Liver (tissue), 9 donors: Measurements from ENCODE around the gene KIZ. TPM values are rescaled to one million over a fixed set of nuclear protein-coding genes. Genes with fewer than 3 reads are reported as not detected.

Experiments
- DNase-seq: peaks from one replicate; pipeline ENCODE4 v3.0.0-alpha.2; 2017; ENCODE audit warnings: low spot score
- H3K27ac ChIP-seq, 2 donors: one replicate each; pipeline ENCODE4 v1.7.0; 2013; ENCODE audit warnings: inconsistent platforms in 2 of 2, low read length in 2 of 2, control low read depth in 1 of 2, low read depth in 1 of 2, mild to moderate bottlenecking in 1 of 2
- H3K27me3 ChIP-seq, 4 donors: one replicate each; pipeline versions ENCODE4 v1.6.1 to v1.7.0; 2013; ENCODE audit warnings: low read length in 3 of 4, inconsistent platforms in 1 of 4, mild to moderate bottlenecking in 1 of 4, moderate library complexity in 1 of 4; ENCODE audit not compliant: control insufficient read depth in 4 of 4, insufficient read depth in 4 of 4
- H3K36me3 ChIP-seq, 4 donors: one replicate each; pipeline versions ENCODE4 v1.6.1 to v1.7.0; 2013; ENCODE audit warnings: low read length in 3 of 4, mild to moderate bottlenecking in 3 of 4, low read depth in 1 of 4, moderate library complexity in 1 of 4; ENCODE audit not compliant: control insufficient read depth in 4 of 4, insufficient read depth in 3 of 4
- H3K4me1 ChIP-seq, 4 donors: one replicate each; pipeline versions ENCODE4 v1.6.1 to v1.7.0; 2013; ENCODE audit warnings: low read length in 3 of 4, mild to moderate bottlenecking in 3 of 4, moderate library complexity in 1 of 4; ENCODE audit not compliant: control insufficient read depth in 4 of 4, insufficient read depth in 4 of 4
- H3K4me3 ChIP-seq, 3 donors: one replicate each; pipeline versions ENCODE4 v1.6.1 to v1.7.0; 2013; ENCODE audit warnings: low read length in 3 of 3, control low read depth in 1 of 3, low read depth in 1 of 3, mild to moderate bottlenecking in 1 of 3
- H3K9ac ChIP-seq, 2 donors: one replicate each; pipeline ENCODE4 v1.7.0; 2013; ENCODE audit warnings: low read length in 2 of 2, mild to moderate bottlenecking in 2 of 2, moderate library complexity in 2 of 2, control low read depth in 1 of 2, low read depth in 1 of 2
- H3K9me3 ChIP-seq, 4 donors: one replicate each; pipeline versions ENCODE4 v1.6.1 to v1.7.0; 2013; ENCODE audit warnings: low read length in 3 of 4; ENCODE audit not compliant: control insufficient read depth in 4 of 4
- EGR1 ChIP-seq, 2 donors: IDR thresholded peaks; 2 replicates each; pipeline ENCODE4 v1.6.1; 2016 to 2018; ENCODE audit warnings: antibody characterized with exemption in 2 of 2, low read depth in 2 of 2
- FOXA1 ChIP-seq: IDR thresholded peaks from 2 replicates; pipeline ENCODE4 v1.6.1; 2016; ENCODE audit warnings: antibody characterized with exemption
- FOXA2 ChIP-seq: IDR thresholded peaks from 2 replicates; pipeline ENCODE4 v1.6.1; 2016; ENCODE audit warnings: antibody characterized with exemption
- GABPA ChIP-seq, 2 donors: IDR thresholded peaks in 1 of 2; conservative IDR thresholded peaks in 1 of 2; 2 replicates each; pipeline ENCODE4 v1.6.1; 2016; ENCODE audit warnings: antibody characterized with exemption in 2 of 2, mild to moderate bottlenecking in 1 of 2, moderate library complexity in 1 of 2
- HNF4A ChIP-seq, 2 donors: conservative IDR thresholded peaks; 2 replicates each; pipeline ENCODE4 v1.6.1; 2016; ENCODE audit warnings: antibody characterized with exemption in 2 of 2, mild to moderate bottlenecking in 2 of 2
- HNF4G ChIP-seq: IDR thresholded peaks from 2 replicates; pipeline ENCODE4 v1.6.1; 2016; ENCODE audit warnings: antibody characterized with exemption
- JUND ChIP-seq, 2 donors: IDR thresholded peaks; 2 replicates each; pipeline ENCODE4 v1.6.1; 2016; ENCODE audit warnings: antibody characterized with exemption in 2 of 2
- MAX ChIP-seq: IDR thresholded peaks from 2 replicates; pipeline ENCODE4 v1.6.1; 2016; ENCODE audit warnings: antibody characterized with exemption
- NR2F2 ChIP-seq: IDR thresholded peaks from 2 replicates; pipeline ENCODE4 v1.6.1; 2016; ENCODE audit warnings: antibody characterized with exemption
- RAD21 ChIP-seq, 2 donors: IDR thresholded peaks; 2 replicates each; pipeline ENCODE4 v1.6.1; 2016; ENCODE audit warnings: antibody characterized with exemption in 2 of 2, mild to moderate bottlenecking in 2 of 2
- REST ChIP-seq: IDR thresholded peaks from 2 replicates; pipeline ENCODE4 v1.6.1; 2016; ENCODE audit warnings: antibody characterized with exemption, mild to moderate bottlenecking
- RXRA ChIP-seq, 2 donors: IDR thresholded peaks; 2 replicates each; pipeline ENCODE4 v1.6.1; 2017 to 2018; ENCODE audit warnings: antibody characterized with exemption in 2 of 2, mild to moderate bottlenecking in 1 of 2
- TAF1 ChIP-seq: conservative IDR thresholded peaks from 2 replicates; pipeline ENCODE4 v1.6.1; 2016; ENCODE audit warnings: antibody characterized with exemption, mild to moderate bottlenecking
- YY1 ChIP-seq: IDR thresholded peaks from 2 replicates; pipeline ENCODE4 v1.6.1; 2016; ENCODE audit warnings: antibody characterized with exemption, mild to moderate bottlenecking
- ZBTB33 ChIP-seq: IDR thresholded peaks from 2 replicates; pipeline ENCODE4 v1.6.1; 2016; ENCODE audit warnings: antibody characterized with exemption
- WGBS: extraction: QIAGEN DNeasy Blood & Tissue Kit; methylation state at CpG from one replicate; pipeline ENCODE4 v1.1.7; 2013; 5-methylcytosine and 5-hydroxymethylcytosine counted together
- polyA plus RNA-seq, 2 donors: library from polyadenylated mRNA; stranded (reverse) in 1 of 2; unstranded in 1 of 2; fragments of 200-250 nt in 1 of 2; fragments of >200 nt in 1 of 2; fragmentation: Nextera tagmentation in 1 of 2; extraction: Ambion mirVana in 1 of 2; gene quantifications; one replicate each; pipeline versions ENCODE4 v1.2.1 to v1.2.3, GENCODE V29; 2013 to 2015
- total RNA-seq, 2 donors: library from RNA; depleted of rRNA; stranded (reverse); fragments of >200 nt; gene quantifications; one replicate each; pipeline ENCODE4 v1.2.3, GENCODE V29; 2014
- TF ChIP-seq, protein P1 (sequence below): IDR thresholded peaks from 2 replicates; pipeline ENCODE4 v1.6.1; 2016; ENCODE audit warnings: antibody characterized with exemption
- TF ChIP-seq, protein P2 (sequence below): fragments of 150-350 bp; IDR thresholded peaks from 2 replicates; pipeline ENCODE4 v1.5.1; 2017; ENCODE audit warnings: improper control_type of control experiment, low read depth, low read length; ENCODE audit not compliant: missing input control
- donor health status: healthy.
- donor health status: healthy.
- donor health status: healthy.
- donor health status: healthy.
- donor health status: healthy.

Gene KIZ
- total and polyA plus RNA-seq, 4 donors = 3.0 to 9.5 (median 5.2) TPM

- TF ChIP-seq FOXA1 = no peak
- no peak for TF ChIP-seq MAX
- no peak for TF ChIP-seq TAF1
- TF ChIP-seq, protein P1, sequence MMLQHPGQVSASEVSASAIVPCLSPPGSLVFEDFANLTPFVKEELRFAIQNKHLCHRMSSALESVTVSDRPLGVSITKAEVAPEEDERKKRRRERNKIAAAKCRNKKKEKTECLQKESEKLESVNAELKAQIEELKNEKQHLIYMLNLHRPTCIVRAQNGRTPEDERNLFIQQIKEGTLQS = no peak
- TF ChIP-seq, protein P2, sequence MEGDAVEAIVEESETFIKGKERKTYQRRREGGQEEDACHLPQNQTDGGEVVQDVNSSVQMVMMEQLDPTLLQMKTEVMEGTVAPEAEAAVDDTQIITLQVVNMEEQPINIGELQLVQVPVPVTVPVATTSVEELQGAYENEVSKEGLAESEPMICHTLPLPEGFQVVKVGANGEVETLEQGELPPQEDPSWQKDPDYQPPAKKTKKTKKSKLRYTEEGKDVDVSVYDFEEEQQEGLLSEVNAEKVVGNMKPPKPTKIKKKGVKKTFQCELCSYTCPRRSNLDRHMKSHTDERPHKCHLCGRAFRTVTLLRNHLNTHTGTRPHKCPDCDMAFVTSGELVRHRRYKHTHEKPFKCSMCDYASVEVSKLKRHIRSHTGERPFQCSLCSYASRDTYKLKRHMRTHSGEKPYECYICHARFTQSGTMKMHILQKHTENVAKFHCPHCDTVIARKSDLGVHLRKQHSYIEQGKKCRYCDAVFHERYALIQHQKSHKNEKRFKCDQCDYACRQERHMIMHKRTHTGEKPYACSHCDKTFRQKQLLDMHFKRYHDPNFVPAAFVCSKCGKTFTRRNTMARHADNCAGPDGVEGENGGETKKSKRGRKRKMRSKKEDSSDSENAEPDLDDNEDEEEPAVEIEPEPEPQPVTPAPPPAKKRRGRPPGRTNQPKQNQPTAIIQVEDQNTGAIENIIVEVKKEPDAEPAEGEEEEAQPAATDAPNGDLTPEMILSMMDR = no peak
- TF ChIP-seq ZBTB33 = no peak
- TF ChIP-seq NR2F2 = no peak
- no peak for TF ChIP-seq REST
- TF ChIP-seq HNF4A (conservative IDR thresholded peaks at IDR 0.05) = no peak
- no peak for TF ChIP-seq HNF4G
- no peak for TF ChIP-seq YY1
- no peak for TF ChIP-seq EGR1 (IDR thresholded peaks at IDR 0.05; ENCODE audit: low read depth in 2 of 2)
- TF ChIP-seq RAD21 (IDR thresholded peaks at IDR 0.05) = no peak
- no peak for TF ChIP-seq GABPA (IDR thresholded peaks at IDR 0.05 in 1 of 2, conservative IDR thresholded peaks at IDR 0.05 in 1 of 2)
- no peak for TF ChIP-seq RXRA (IDR thresholded peaks at IDR 0.05)
- TF ChIP-seq JUND (IDR thresholded peaks at IDR 0.05) = no peak
- no peaks in the 10 kb centered on the region for H3K36me3 ChIP-seq
- no peak overlapping the region for H3K27ac ChIP-seq
- no peak overlapping the region for H3K4me3 ChIP-seq
- H3K9me3 ChIP-seq = no peaks in the 10 kb centered on the region
- 19% methylated on average over 5 of the region's 5 CpGs for WGBS
- peaks cover 10 to 34% (median 22%) of the 10 kb centered on the region in 4 donors for H3K4me1 ChIP-seq
- no peak overlapping the region for H3K9ac ChIP-seq
- H3K27me3 ChIP-seq = peaks cover 8 to 24% (median 17%) of the 10 kb centered on the region in 4 donors
- DNase-seq = no peak
Measured at GRCh38 chr20:21104466-21104761, 21.5 kb upstream of the KIZ start.

DNA sequence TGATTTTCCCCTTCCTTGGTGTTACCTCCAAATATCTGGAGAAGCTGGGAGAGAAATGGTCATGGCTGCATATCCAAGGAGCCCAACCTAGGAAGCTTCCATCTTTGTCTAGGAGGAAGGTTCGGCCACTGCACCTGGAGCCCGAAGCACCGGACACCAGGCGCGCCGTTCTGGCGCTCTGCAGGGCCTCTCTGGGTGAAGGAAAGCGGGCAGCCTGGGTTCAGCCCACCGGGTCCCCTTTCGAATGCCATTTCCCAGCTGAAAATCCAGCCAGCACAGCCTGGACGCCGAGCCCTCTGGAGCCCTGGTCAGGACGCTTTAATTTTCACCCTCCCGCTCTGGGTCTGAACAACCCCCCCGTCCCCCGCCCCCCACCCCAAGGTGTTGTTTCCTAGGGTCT, 21.0 kb upstream of the KIZ start:
- no peak for DNase-seq
- Histone ChIP-seq H3K36me3 (no peaks in the 10 kb centered on the region), H3K9me3 (no peaks in the 10 kb centered on the region), H3K4me3 (no peak overlapping the region), H3K9ac (no peak overlapping the region), H3K27me3 (peaks cover 8 to 21% (median 16%) of the 10 kb centered on the region in 4 donors), H3K27ac (no peak overlapping the region), H3K4me1 (peaks cover 10 to 31% (median 19%) of the 10 kb centered on the region in 4 donors)
- 12% methylated on average over 16 of the region's 16 CpGs for WGBS
- TF ChIP-seq ZBTB33 (no peak), FOXA2 (no peak), MAX (no peak), RXRA (IDR thresholded peaks at IDR 0.05) (no peak), YY1 (no peak), EGR1 (IDR thresholded peaks at IDR 0.05; ENCODE audit: low read depth in 2 of 2) (no peak)
- TF ChIP-seq, protein P2 = no peak
- TF ChIP-seq, protein P1 = no peak
